22Rv1 (cell line): ENCODE data around the gene TREML2.

ENCODE experiments used
- ZFX ChIP-seq: fragments of 450-650 bp; IDR thresholded peaks from 2 replicates; pipeline ENCODE4 v1.6.1; 2017; ENCODE audit warnings: antibody characterized with exemption, borderline replicate concordance
- TF ChIP-seq, protein P1 (sequence below): fragments of 450-650 bp; IDR thresholded peaks from 2 replicates; pipeline ENCODE4 v1.5.1; 2017; ENCODE audit warnings: mild to moderate bottlenecking

DNA sequence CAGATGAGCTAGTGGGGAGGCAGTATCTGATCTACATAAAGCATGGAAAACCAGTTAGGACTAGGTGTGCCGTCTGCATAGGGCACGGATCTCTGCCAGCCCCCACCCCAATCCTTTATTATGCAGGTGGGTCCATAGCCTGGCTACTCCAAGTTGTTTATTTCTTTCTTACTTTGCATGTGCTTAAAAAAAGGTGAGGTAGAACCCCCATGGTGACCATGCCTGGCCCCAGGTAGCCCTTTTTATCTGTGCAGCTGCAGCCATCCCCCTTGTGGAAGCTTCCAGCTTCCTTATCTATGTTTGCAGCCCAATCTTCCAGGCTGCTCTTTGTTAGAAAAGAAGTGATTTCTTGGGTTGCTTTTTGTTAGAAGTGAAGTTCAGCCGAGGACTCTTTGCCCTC, 29.0 kb downstream of the TREML2 start:
- TF ChIP-seq, protein P1, sequence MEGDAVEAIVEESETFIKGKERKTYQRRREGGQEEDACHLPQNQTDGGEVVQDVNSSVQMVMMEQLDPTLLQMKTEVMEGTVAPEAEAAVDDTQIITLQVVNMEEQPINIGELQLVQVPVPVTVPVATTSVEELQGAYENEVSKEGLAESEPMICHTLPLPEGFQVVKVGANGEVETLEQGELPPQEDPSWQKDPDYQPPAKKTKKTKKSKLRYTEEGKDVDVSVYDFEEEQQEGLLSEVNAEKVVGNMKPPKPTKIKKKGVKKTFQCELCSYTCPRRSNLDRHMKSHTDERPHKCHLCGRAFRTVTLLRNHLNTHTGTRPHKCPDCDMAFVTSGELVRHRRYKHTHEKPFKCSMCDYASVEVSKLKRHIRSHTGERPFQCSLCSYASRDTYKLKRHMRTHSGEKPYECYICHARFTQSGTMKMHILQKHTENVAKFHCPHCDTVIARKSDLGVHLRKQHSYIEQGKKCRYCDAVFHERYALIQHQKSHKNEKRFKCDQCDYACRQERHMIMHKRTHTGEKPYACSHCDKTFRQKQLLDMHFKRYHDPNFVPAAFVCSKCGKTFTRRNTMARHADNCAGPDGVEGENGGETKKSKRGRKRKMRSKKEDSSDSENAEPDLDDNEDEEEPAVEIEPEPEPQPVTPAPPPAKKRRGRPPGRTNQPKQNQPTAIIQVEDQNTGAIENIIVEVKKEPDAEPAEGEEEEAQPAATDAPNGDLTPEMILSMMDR, result no peak
- TF ChIP-seq ZFX, result no peak
